ENCODE results near the gene RHOBTB1.

RHOBTB1 gene

GRCh38 chr10:60903096-60903495, 40.9 kb downstream of the RHOBTB1 start:
- DNase-seq, result no peak

- DNase-seq, result no peak
These were observed 42.3 kb downstream of the RHOBTB1 start for GRCh38 chr10:60901561-60902235.

- no peak for DNase-seq
These were observed 44.7 kb downstream of the RHOBTB1 start for GRCh38 chr10:60899266-60899665.

GRCh38 chr10:60898321-60898720, 45.7 kb downstream of the RHOBTB1 start:
- DNase-seq, result no peak

DNA sequence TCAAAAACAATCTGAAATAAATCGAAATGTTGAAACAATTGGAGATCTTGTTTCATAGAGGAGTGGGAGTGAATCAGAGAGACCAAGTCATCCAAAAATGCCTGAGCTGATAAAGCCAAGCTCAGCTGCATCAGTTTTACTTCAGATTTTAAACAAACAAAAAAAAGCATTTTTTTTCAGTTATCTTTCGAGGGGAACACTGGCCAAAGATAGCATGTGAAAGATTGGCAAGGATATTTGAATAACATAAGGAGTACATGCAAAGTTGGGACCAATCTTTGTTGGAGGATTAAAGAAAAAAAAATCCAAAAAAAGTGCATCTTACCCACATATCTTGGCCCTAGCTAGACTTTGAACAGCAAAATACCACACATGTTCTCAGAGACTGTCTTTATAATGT, 47.2 kb downstream of the RHOBTB1 start:
- no peak for DNase-seq

DNA sequence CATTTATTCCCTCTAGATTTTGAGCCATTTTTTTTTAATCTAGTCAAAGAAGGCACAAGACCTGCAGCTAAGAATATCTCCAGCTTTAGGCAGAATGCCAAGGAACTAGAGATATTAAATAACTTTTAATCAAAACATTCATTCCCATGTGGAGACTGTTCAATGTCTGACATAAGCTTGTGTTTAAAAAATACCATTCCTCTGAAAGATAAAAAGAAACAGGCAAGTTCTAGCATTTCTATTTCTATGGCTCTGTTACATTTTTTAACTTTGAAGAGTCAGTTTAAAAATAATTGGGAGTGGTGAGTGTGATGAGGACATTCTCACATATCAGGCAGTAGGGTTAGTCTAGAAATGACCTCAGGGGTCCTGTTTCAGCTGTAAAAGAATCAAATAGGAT, 48.0 kb downstream of the RHOBTB1 start:
- no peak for DNase-seq

DNA sequence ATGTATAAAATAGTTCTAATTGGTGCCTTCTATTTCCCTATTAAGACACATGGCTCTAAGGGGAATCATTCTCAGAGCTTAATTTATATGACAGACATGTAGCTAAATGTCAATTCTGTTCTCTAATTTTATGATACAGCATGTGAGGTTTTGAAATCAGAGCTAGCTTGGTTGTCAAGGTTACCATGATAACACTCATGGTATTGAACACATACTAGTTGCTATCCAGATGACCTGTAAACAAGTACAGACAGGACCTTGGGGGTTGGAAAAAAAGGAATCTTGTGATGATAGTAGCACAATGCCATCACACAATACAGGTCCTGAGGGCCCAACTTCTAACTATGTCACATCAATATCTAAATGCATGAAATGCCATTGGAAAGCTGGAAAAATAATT, 49.2 kb downstream of the RHOBTB1 start:
- no peak for DNase-seq

GRCh38 chr10:60893231-60893630, 50.8 kb downstream of the RHOBTB1 start:
- no peak for DNase-seq

DNA sequence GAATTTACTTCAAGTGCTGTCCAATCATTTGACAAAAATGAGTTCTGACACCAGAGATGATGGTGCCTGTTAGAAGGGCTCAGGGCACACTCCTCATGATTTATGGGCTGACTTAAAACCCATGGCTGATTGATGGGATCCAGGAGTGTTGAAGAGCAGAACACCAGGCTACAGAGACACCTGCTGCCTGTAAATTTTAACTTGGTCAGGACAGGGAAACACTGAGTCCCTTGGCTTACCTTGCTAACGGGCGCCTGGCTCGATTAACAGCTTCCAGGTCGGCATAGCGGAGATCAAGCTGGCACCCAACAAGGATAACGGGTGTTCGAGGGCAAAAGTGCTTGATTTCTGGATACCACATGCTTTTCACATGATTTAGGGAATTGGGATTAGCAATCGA, 51.4 kb downstream of the RHOBTB1 start:
- no peak for DNase-seq

DNA sequence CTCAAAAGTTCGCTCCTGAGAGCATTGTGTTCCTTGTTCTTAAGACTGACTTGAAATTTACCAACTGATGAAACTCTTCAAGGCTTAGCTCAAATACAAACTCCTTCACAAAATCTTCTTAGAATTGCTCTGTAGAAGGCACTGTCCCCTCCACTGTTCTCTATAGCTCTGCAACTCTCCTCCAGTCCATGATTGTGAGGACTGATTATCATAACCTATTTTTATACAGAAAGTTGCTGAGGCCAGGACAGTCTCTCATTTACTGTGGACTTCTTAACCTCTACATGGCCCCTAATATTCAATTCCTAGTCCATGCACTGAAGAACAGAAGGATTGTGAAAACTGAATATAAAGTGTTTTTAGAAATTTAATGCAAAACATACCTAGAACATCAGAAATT, 53.2 kb downstream of the RHOBTB1 start:
- no peak for DNase-seq

DNA sequence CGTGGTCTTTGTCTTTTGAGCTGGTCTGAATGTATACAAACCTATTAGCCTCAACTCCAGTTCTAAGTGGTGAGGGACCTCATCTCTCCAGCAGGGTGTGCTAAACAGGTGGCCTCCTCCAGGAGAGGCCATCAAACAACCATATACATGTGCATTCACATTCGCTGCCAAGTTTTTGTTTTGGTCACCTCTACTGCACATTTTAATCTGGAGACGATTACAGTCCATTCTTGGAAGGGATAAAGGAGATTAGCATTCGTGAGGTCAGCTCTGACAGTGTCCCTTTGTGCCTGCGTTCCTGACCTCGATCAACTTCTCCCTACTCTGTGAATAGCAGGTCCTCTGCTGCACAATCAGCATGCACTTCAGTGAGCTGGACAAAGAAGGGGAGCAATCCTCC, 60.8 kb downstream of the RHOBTB1 start:
- DNase-seq, result no peak

DNA sequence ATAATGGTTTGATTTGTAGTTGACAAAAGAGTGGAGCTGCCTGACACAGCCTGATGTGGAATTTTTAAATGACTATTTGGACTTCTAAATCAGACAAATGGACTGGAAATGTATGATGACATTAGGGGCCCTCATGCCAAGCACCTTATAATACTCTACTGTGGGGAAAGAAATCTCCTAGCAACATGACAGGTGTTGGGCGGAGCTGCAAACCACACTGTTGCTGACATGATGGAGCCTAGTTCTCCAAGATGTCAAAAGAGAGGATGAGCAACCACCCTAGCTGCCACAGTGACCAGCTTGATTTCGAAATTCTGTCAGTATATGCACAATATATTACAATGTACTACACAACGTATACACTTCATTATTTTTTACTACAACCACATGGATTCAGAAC, 65.8 kb downstream of the RHOBTB1 start:
- DNase-seq, result no peak

- no peak for DNase-seq
These were observed 66.2 kb downstream of the RHOBTB1 start for GRCh38 chr10:60877777-60878120.

GRCh38 chr10:60877061-60877776, 66.8 kb downstream of the RHOBTB1 start:
- no peak for DNase-seq

DNA sequence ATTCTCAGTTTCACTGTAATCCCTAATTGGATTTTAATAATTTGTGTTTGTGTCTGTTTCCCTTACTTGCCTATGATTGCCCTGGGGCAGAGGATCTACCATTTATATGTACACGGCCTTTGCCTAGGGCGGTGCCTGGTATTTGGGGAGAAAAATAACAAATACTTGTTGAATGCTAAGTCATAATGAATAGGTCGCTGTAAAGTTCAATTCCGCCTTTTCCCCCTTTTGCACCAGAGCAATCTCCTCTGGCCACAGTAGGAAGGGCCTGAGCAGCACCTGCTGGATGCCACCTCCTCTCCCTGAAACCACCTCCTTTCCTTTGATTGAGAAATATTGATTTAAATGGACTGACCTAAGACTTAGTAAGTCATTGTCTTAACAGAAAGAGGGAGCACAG, 70.2 kb downstream of the RHOBTB1 start:
- no peak for DNase-seq

DNA sequence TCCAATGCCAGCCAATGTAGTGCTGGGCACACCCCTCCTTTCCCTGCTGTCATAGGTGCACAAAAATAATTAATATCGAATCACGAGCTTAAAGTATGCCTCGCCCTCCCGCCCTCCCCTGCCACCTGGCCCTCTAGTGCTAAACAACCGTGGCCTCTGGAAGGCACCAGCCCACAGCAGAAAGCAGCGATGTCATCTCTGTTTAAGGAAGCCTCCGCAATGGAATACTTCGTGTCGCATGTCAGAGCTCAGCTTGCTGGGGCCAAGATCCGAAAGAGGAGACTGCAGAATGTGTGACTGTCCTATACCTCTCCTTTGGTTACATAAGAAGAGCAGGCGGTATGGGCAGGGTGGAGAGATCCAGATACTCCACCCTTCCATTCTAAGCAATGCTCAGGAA, 71.5 kb downstream of the RHOBTB1 start:
- DNase-seq, result no peak

DNA sequence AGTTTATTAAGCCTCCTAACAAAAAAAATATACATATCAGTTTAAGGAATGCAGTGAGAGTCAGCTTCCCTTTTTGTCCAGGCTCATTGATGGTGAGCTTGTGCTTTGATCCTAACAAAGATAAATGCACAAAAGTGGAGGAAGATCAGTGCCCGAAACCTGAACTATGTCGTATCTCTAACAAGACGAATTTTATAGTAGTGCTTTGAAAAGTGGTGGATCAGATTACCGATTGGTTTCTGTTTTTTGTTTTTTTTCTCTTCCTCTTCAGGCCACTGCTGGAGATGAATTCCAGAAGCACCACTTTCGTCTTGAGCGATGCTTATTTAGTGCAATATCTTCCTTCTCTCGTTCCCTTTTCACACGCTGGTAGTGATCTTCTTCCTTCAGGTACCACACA, 72.8 kb downstream of the RHOBTB1 start:
- DNase-seq, result no peak

DNA sequence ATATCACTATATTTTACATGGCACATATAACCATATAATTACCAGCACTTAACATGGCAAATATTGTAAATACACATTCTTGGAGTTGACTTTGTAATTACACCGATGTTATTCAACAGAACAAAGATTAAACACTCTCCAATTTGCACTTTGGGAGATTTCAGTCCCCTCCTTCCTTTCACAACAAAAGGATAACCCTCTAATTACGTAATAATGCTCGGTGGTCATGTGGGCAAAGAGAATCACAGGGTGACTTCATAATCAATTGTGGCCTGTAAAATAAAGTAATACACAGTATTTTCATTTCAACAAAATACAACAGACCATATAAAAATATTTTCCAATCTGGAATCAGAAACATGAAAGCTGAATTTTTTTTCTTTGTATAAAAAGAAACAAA, 73.2 kb downstream of the RHOBTB1 start:
- DNase-seq, result no peak

- no peak for DNase-seq
These were observed 73.6 kb downstream of the RHOBTB1 start for GRCh38 chr10:60870416-60870728.

DNA sequence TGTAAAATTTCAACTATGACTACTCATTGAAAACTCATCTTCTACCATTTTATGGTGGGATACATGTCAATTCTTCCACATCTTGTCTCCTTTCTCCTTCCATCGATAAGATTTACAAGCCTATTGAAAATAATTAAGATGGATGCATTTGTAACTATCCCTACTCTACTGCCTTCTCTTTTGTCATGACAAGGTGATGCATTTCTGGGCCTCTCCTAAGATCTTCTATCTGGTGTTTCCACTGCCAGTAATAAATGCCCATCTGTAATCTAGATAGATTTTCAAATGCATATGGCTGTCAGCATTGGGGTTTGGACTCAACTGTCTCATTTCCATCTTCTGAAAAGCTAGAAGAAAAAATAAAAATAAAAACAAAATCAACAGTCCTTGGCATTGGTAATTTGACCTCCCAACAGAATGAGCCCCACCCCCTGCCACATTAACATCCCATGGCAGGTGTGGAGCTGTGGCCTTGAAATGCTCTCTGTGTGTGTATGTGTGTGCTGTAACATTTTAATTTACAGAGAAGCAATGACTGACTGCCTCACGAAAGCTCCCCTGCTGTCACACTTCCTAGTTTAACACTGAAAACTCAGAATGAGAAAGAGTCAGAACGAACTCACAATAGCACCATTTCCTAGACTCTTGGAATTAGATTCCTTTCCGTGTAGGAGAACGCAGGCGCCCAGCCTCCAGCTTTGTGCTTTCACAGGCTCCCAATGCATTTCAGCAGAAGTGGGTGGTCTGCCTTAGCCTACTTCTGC, 74.2 kb downstream of the RHOBTB1 start:
- DNase-seq, result no peak

DNA sequence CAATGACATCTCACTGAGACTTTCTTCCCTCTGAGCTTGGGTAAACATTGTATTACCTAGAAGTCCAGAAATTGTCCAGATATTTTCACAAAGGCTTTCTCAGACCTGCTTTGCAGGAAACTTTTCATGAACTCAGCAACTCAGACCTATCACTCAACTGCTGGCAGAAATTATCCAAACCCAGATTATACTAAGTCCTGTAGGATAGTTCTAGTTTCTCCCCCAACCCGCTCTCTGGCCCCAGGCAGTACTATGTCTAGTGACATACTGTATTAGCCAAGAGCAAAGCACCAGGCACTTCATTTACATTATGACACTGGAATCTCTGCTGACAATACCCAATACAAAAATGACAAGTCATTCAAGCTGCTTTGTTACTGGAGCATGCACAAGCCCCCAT, 75.0 kb downstream of the RHOBTB1 start:
- DNase-seq, result no peak

- no peak for DNase-seq
These were observed 78.7 kb downstream of the RHOBTB1 start for GRCh38 chr10:60865198-60865783.

- no peak for DNase-seq
These were observed 80.2 kb downstream of the RHOBTB1 start for GRCh38 chr10:60863796-60864195.

DNA sequence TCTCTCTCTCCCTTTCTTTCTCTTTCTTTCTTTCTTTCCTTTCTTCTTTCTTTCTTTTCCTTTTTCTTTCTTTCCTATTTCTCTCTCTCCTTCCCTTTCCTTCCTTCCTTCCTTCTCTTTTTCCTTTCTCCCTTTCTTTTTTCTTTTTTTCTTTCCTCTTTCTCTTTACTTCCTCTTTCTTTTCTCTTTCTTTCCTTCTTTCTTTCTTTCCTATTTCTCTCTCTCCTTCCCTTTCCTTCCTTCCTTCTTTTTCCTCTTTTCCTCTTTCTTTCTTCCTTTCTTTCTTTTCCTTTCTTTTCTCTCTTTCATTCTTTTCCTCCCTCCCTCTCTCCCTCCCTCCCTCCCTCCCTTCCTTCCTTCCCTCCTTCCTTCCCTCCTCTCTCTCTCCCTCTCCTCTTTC, 81.5 kb downstream of the RHOBTB1 start:
- DNase-seq, result no peak
